GM19455 (cell line): ENCODE measurements around the gene ZDHHC14.
"Not testable (repeated sequence)": the region's sequence is repeated elsewhere in the genome, so short reads cannot be mapped to it uniquely, and the experiment has no call there.

ENCODE experiments used
- ATAC-seq: cut with Tn5 transposase; IDR thresholded peaks from one replicate; pipeline ENCODE4 v1.9.1; 2021; ENCODE audit not compliant: unreplicated experiment

The ZDHHC14 gene

DNA sequence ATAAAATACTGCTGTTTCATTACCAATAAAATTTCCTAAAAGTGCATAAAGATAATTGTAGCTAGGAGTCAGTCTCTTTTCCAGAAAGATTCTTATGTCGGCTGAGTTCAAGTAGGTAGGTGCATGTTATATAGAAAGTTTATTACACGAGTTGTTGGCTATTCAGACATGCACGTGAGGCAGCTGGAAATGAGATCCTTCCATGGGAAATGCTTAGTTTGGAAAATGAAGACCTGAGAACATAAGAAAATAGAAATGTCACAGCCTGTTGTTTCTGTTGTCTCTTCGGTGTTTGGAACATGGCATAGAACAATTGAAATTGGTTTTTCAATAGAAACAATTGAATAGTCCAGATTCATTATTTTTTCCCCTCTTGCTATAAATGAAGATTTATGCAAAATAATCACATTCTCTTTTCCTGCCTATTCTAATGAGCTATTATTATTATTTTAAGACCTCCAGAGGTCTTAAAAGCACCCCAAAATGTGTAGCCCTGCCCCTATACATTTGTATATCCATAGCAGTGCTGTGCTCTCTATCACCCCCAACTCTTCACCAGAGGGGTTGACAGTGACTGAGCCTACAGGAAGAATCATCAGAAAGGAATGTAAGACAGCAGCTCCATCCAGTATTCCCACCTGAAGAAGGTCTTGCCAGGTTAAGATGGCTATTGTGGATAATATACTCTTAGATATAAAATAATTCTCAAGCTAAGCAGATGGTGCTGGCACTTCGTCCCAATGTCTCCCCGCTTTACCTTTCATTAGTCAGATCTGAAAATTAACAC is 82.2 kb downstream of the ZDHHC14 start:
- ATAC-seq, result no peak

DNA sequence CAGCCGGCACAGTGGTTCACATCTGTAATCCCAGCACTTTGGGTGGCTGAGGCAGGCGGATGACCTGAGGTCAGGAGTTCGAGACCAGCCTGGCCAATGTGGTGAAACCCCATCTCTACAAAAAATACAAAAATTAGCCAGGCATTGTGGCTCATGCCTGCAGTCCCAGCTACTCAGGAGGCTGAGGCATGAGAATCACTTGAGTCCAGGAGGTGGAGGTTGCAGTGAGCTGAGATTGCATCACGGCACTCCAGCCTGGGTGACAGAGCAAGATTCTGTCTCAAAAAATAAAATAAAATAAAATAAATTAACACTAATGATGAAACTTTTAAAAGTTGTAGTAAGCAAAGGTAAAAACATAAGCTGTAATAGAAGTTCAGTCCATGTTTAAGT is 82.7 kb downstream of the ZDHHC14 start:
- not testable (repeated sequence) for ATAC-seq

GRCh38 chr6:157464653-157465535 is 83.9 kb downstream of the ZDHHC14 start:
- no peak for ATAC-seq

DNA sequence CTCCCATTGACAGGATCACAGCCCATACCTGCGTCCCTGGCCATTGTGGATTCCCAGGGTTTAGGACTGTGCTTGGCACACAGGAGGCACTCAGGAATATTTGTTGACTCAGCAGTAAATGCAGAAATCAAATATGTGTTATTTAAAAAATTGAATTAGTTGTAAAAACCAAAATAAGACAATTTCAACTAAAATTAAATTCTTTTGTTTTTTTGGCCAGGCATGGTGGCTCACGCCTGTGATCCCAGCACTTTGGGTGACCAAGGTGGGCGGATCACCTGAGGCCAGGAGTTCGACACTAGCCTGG is 85.3 kb downstream of the ZDHHC14 start:
- ATAC-seq, result no peak

DNA sequence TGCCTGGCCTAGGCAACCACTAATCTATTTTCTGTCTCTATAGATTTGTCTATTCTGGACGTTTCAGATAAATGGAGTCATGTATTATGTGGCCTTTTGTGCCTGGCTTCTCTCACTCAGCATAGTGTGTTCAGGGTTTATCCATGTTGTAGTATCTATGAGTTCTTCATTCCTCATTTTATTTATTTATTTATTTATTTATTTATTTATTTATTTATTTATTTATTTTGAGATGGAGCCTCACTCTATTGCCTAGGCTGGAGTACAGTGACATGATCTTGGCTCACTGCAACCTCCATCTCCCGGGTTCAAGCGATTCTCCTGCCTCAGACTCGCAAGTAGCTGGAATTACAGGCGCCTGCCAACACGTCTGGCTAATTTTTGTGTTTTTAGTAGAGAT is 86.3 kb downstream of the ZDHHC14 start:
- ATAC-seq, result not testable (repeated sequence)

- ATAC-seq, result no peak
These were observed 87.1 kb downstream of the ZDHHC14 start for GRCh38 chr6:157468054-157468453.

DNA sequence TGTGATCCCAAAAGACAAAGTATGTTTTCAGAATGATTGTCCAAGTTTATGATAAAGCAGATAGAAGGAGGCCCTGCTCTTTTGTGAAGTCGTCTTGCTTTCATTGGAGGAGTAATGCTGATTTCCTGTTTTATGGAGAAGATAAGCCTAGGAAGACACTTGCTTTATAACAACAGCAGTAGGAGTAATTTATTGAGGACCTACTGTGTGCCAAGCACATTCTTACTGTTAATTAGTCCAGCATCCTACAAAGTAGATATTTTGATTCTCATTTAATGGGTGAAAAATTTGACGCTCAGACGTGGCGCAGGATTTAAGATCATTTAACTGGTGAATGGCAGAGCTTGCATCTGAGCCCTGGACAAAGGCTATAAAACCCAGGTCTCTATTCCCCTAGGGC is 87.6 kb downstream of the ZDHHC14 start:
- no peak for ATAC-seq

DNA sequence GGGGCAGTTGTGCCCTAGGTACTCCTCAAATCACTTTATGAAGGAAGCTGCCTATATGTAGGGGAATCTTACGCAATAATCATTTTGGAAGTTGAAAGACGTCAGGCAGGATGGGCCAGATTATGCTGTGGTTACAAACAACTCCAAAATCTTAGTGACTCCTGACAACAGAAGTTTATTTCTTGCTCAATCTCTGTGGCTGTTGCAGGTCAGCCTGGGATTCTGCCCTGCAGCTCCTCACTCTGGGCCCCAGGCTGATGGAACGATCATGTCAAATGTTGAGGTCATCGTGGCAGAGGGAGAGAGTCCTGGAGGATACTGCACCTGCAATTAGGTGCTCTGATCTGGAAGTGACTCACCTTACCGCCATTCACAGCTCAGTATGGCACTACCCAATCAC is 88.4 kb downstream of the ZDHHC14 start:
- no peak for ATAC-seq

DNA sequence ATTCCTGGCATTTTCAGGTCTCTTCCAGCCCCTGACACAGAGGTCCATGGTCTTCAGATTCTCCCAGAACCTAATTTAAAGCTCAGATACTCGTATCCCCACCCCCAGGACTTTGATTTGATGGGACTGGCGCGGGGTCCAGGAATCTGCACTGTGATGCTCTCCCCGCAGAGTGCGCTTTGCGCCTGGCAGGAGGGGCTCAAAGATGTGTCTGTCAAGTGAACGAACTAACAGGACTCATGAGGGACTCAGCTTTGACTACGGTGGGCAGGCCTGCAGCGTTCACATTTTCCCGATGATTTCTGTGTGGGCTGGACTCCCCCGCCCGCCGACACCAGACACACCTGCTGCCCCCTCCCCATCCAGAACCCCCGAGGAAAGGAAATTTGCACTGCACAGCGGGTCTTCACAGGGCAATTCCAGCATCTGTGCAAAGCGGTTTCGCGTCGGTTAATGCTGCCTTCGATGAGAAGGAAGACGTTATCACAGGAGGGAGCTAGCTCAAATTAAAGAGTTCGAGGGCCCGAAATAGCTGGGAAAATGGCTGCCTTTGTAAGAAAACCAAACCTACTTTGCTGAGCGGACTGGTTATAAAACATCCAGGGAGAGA is 90.2 kb downstream of the ZDHHC14 start:
- no peak for ATAC-seq

GRCh38 chr6:157471895-157472686 is 91.1 kb downstream of the ZDHHC14 start:
- no peak for ATAC-seq

GRCh38 chr6:157476797-157477196 is 95.8 kb downstream of the ZDHHC14 start:
- no peak for ATAC-seq

DNA sequence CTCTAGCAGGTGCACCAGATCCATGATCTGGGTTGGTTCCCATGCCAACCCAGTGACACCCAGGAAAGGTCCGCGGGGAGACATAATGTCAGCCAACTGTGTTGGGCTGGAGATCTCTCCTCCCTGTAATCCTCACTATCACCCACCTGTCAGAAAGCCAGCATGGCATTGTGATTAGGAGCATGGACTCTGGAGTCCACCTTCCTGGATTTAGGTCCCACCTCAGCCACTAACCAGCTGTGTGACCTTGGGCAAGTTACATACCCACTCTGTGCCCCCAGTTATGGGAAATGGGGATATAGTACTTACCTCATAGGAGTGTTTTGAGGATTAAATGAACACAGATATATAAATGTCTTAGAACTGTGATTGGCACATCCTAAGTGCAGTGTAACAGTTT is 97.9 kb downstream of the ZDHHC14 start:
- ATAC-seq, result no peak

DNA sequence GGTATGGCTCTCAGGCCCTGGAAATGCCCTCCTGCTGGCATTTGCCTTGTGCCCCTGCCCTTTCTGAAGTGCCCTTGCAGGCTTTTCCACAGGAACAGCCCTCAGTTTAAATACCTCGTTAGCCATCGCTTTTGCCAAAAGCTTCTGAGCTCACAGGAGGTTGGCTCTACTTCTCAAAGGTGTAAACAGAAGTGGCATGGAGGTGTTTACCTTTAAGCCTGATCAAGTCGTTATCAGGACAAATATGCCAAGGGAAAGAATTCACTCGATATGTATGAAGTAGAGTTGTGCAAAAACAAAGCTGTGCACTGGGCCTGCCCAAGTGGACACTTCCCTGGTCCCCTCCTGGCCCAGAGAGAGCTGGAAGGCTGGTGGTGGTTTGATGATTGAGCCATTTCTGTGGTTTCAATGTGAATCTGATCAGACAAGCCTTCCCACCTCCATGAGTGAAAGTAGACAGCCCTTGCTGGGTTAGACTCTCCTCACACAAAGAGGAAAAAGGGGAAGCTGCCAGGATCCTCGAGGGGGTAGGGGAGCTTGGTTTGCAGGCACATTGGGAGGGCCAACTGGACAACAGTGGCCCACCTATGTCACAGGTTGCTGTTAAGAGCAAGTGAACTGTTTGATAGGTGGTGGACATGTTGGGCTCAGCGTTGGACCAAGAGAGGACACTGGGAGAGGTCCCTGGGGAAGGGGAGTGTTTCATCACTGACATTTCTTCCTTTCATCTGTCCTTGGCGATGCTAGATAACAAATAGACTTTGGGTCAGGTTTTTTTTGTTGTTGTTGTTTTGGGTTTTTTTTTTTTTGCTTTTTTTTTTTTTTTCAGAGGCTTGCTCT is 98.7 kb downstream of the ZDHHC14 start:
- ATAC-seq, result no peak

GRCh38 chr6:157481189-157481864 is 100.3 kb downstream of the ZDHHC14 start:
- no peak for ATAC-seq

DNA sequence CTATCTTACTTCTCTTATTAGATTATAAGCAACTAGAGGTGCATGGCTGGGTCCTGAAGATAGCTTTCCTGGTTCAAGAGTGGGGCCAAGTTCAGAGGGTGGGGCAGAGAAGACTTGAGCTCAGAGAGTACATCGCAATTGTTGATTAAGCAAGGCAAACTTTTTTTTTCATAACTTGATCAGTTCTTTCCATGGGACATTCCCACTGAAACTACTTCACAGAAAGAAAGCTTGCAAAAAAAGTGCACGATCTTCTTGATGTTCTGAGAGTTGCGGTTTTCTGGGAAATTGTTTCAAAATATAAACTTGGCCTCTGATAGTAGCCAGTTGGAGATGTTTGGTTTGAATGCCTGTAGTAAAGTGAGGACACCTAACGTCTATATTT is 100.9 kb downstream of the ZDHHC14 start:
- ATAC-seq, result no peak

GRCh38 chr6:157483770-157484169 is 102.8 kb downstream of the ZDHHC14 start:
- no peak for ATAC-seq

DNA sequence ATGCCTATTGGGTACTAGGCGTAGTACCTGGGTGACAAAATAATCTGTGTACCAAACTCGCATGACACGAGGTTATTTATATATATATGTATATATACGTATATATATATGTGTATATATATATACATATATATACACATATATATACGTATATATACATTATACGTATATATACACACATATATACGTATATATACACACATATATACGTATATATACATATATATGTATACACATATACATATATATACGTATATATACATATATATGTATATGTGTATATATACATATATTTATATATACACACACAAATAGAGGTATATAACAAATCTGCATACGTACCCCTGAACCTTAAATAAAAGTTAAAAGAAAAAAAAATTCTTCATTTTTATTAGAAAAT is 103.2 kb downstream of the ZDHHC14 start:
- ATAC-seq, result no peak

DNA sequence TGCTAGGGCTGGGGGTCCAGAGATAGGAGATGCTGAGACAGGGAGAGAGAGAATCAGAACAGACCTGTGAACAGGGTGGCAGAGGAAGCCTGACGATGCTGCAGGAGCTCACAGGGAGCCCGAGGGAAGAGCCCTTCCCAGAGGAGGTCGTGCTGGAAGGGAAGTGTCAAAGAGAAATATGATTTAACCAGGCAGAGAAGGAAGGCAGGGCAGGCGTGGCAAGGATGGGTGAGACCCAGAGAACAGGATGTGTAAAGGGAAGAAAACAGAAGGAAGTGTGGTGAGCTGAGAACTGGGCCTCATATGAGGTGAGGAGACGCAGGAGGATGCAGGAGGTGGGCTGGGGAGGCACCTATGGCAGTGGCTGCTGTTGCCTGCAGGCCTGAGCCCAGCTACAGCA is 105.6 kb downstream of the ZDHHC14 start:
- no peak for ATAC-seq

DNA sequence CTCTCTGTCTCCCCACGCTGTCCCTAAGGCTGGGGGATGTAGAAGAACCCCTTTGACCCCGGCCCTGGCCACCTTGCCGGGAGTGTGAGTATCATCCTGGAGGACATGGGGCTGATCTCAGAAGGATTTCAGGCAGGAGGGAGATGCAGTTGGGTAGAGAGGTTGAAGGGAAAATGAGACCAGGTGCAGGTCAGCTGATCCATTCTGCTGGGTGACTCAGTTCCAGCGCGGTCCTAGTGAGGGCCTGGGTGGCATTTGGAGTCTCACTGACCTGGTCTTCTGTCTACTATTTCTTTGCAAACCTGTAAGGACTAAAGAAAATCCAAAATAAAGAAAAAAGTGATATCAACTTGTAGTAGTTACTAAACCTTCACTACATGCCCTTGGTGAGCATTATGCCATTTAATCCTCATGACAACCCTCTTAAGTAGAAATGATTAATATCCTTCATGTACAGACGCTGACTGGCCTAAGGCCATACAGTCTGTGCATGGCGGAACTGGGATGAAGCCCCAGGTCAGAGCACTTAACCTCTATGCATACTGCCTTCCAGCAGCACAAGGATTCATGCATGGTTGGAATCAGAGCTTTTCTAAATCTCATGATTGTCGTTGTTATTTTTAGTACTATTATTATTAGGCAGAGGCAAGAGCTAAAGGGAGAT is 106.3 kb downstream of the ZDHHC14 start:
- ATAC-seq, result no peak
